Duodenal mucosa (tissue), 2 donors: Measurements from ENCODE around the gene CFAP299.
"Not testable (repeated sequence)": the region's sequence is repeated elsewhere in the genome, so short reads cannot be mapped to it uniquely, and the experiment has no call there.

ENCODE experiments used
- H3K27ac ChIP-seq: one replicate; pipeline ENCODE4 v1.7.0; 2013; ENCODE audit warnings: low read depth, low read length
- H3K27me3 ChIP-seq, 2 donors: one replicate each; pipeline ENCODE4 v1.7.0; 2013; ENCODE audit warnings: low read length in 2 of 2, control low read depth in 1 of 2; ENCODE audit not compliant: insufficient read depth in 2 of 2, control insufficient read depth in 1 of 2
- H3K36me3 ChIP-seq, 2 donors: one replicate each; pipeline ENCODE4 v1.7.0; 2013; ENCODE audit warnings: low read length in 2 of 2, control low read depth in 1 of 2; ENCODE audit not compliant: insufficient read depth in 2 of 2, control insufficient read depth in 1 of 2
- H3K4me1 ChIP-seq, 2 donors: one replicate each; pipeline ENCODE4 v1.7.0; 2013; ENCODE audit warnings: low read length in 2 of 2, control low read depth in 1 of 2; ENCODE audit not compliant: insufficient read depth in 2 of 2, control insufficient read depth in 1 of 2
- H3K4me3 ChIP-seq, 2 donors: one replicate each; pipeline ENCODE4 v1.7.0; 2013; ENCODE audit warnings: low read length in 2 of 2, low read depth in 1 of 2
- H3K9ac ChIP-seq, 2 donors: one replicate each; pipeline ENCODE4 v1.7.0; 2013; ENCODE audit warnings: low read length in 2 of 2, low read depth in 1 of 2
- H3K9me3 ChIP-seq, 2 donors: one replicate each; pipeline ENCODE4 v1.7.0; 2013; ENCODE audit warnings: low read length in 2 of 2, control low read depth in 1 of 2; ENCODE audit not compliant: control insufficient read depth in 1 of 2

CFAP299 gene

GRCh38 chr4:80670118-80670517, 334.6 kb downstream of the CFAP299 start:
- not testable (repeated sequence) for H3K27me3 ChIP-seq, H3K27ac ChIP-seq, H3K36me3 ChIP-seq, H3K4me1 ChIP-seq, H3K9me3 ChIP-seq, H3K4me3 ChIP-seq, H3K9ac ChIP-seq

GRCh38 chr4:80678413-80678812, 342.9 kb downstream of the CFAP299 start:
- Histone ChIP-seq H3K4me1 (no peaks in the 10 kb centered on the region), H3K36me3 (no peaks in the 10 kb centered on the region), H3K4me3 (no peak overlapping the region), H3K27ac (no peak overlapping the region), H3K27me3 (no peaks in the 10 kb centered on the region), H3K9me3 (no peaks in the 10 kb centered on the region), H3K9ac (no peak overlapping the region)

- Histone ChIP-seq H3K9me3 (no peaks in the 10 kb centered on the region), H3K36me3 (no peaks in the 10 kb centered on the region), H3K27ac (no peak overlapping the region), H3K4me1 (no peaks in the 10 kb centered on the region), H3K9ac (no peak overlapping the region), H3K4me3 (no peak overlapping the region), H3K27me3 (no peaks in the 10 kb centered on the region)
These were observed 345.4 kb downstream of the CFAP299 start for GRCh38 chr4:80680934-80681333.

GRCh38 chr4:80685214-80685613, 349.7 kb downstream of the CFAP299 start:
- no peak overlapping the region for H3K4me3 ChIP-seq
- H3K4me1 ChIP-seq, result no peaks in the 10 kb centered on the region
- no peak overlapping the region for H3K9ac ChIP-seq
- no peaks in the 10 kb centered on the region for H3K9me3 ChIP-seq
- no peaks in the 10 kb centered on the region for H3K36me3 ChIP-seq
- no peak overlapping the region for H3K27ac ChIP-seq
- H3K27me3 ChIP-seq, result no peaks in the 10 kb centered on the region

- H3K4me3 ChIP-seq, H3K4me1 ChIP-seq, H3K9me3 ChIP-seq, H3K36me3 ChIP-seq, H3K9ac ChIP-seq, H3K27me3 ChIP-seq, H3K27ac ChIP-seq: not testable (repeated sequence)
These were observed 352.2 kb downstream of the CFAP299 start for GRCh38 chr4:80687736-80688135.

- H3K9me3 ChIP-seq, result no peaks in the 10 kb centered on the region
These were observed 358.6 kb downstream of the CFAP299 start for GRCh38 chr4:80694171-80694570.

GRCh38 chr4:80705311-80705710, 369.8 kb downstream of the CFAP299 start:
- no peak overlapping the region for H3K4me3 ChIP-seq
- no peaks in the 10 kb centered on the region for H3K4me1 ChIP-seq
- no peaks in the 10 kb centered on the region for H3K9me3 ChIP-seq
- no peak overlapping the region for H3K27ac ChIP-seq
- H3K36me3 ChIP-seq, result no peaks in the 10 kb centered on the region
- no peak overlapping the region for H3K9ac ChIP-seq
- H3K27me3 ChIP-seq, result no peaks in the 10 kb centered on the region

More at GRCh38 chr4:80694171-80694570, 358.6 kb downstream of the CFAP299 start:
- Histone ChIP-seq H3K9ac (no peak overlapping the region), H3K27ac (no peak overlapping the region), H3K36me3 (no peaks in the 10 kb centered on the region), H3K4me3 (no peak overlapping the region), H3K27me3 (no peaks in the 10 kb centered on the region), H3K4me1 (no peaks in the 10 kb centered on the region)

- H3K36me3 ChIP-seq, result no peaks in the 10 kb centered on the region
- no peaks in the 10 kb centered on the region for H3K4me1 ChIP-seq
- H3K9me3 ChIP-seq, result no peaks in the 10 kb centered on the region
- H3K27ac ChIP-seq, result no peak overlapping the region
- H3K27me3 ChIP-seq, result no peaks in the 10 kb centered on the region
- no peak overlapping the region for H3K9ac ChIP-seq
- no peak overlapping the region for H3K4me3 ChIP-seq
These were observed 373.7 kb downstream of the CFAP299 start for GRCh38 chr4:80709082-80709869.

GRCh38 chr4:80710748-80711451, 375.4 kb downstream of the CFAP299 start:
- no peak overlapping the region for H3K9ac ChIP-seq
- no peaks in the 10 kb centered on the region for H3K36me3 ChIP-seq
- no peak overlapping the region for H3K27ac ChIP-seq
- no peaks in the 10 kb centered on the region for H3K4me1 ChIP-seq
- H3K9me3 ChIP-seq, result no peaks in the 10 kb centered on the region
- H3K27me3 ChIP-seq, result no peaks in the 10 kb centered on the region
- H3K4me3 ChIP-seq, result no peak overlapping the region

GRCh38 chr4:80711956-80712355, 376.4 kb downstream of the CFAP299 start:
- Histone ChIP-seq H3K4me1 (no peaks in the 10 kb centered on the region), H3K27ac (no peak overlapping the region)

More at GRCh38 chr4:80711956-80712355, 376.4 kb downstream of the CFAP299 start:
- Histone ChIP-seq H3K9me3 (no peaks in the 10 kb centered on the region), H3K36me3 (no peaks in the 10 kb centered on the region), H3K27me3 (no peaks in the 10 kb centered on the region), H3K4me3 (no peak overlapping the region), H3K9ac (no peak overlapping the region)
